Measurements from ENCODE around the gene SOX6.

- TF ChIP-seq POLR2AphosphoS5 (IDR thresholded peaks at IDR 0.05) (no peak), POLR2A (IDR thresholded peaks at IDR 0.05) (no peak), CTCF (IDR thresholded peaks at IDR 0.05) (no peak)
Measured at GRCh38 chr11:16372355-16372754, 16.0 kb upstream of the SOX6 start.
